Measurements from ENCODE around the gene ARHGEF37.
"Not testable (repeated sequence)": the region's sequence is repeated elsewhere in the genome, so short reads cannot be mapped to it uniquely, and the experiment has no call there.

The ARHGEF37 gene

DNA sequence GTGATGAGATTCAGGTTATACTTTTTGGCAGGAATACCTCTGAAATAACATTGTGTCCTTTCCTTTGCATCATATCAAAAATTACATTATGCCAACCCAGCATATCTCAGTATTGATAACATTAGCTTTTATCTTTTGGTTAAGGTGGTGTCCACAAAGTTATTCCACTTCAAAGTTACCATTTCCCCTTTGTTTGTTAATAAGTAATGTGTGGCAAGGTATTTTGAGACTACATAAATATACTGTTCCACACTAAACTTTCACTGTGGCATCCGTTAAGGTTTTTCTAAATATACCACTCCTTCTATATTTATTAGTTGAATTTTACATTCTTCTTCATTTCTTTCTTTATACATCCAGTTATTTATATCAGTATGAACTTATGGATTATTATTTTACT lies 14.1 kb upstream of the ARHGEF37 start:
- DNase-seq (ENCODE audit: low spot score): no peak

- no peak for DNase-seq (ENCODE audit: low spot score)
These were observed 9.1 kb upstream of the ARHGEF37 start for GRCh38 chr5:149572170-149572569.

- no peak for DNase-seq (ENCODE audit: low spot score)
These were observed 8.6 kb upstream of the ARHGEF37 start for GRCh38 chr5:149572576-149573231.

DNA sequence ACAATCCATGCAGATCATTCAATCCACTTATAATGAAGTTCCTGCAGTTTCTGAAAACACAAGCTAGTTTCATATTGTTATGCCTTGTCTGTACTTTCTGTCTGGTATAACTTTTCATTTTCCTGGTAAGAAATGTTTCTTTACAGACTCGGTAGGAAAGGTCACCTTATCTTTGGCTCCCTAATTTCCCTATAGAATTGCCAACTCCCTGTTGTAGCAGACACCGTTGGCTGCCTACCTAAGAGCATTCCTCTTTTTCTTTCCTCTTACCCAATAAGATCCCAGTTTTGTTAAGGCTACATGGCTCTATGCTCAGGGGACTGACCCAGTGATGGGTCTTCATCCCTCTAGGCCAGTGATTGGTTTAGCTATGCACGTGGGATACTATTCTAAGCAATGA lies 6.2 kb upstream of the ARHGEF37 start:
- DNase-seq (ENCODE audit: low spot score): no peak

GRCh38 chr5:149576021-149576420 lies 5.3 kb upstream of the ARHGEF37 start:
- no peak for DNase-seq (ENCODE audit: low spot score)

DNA sequence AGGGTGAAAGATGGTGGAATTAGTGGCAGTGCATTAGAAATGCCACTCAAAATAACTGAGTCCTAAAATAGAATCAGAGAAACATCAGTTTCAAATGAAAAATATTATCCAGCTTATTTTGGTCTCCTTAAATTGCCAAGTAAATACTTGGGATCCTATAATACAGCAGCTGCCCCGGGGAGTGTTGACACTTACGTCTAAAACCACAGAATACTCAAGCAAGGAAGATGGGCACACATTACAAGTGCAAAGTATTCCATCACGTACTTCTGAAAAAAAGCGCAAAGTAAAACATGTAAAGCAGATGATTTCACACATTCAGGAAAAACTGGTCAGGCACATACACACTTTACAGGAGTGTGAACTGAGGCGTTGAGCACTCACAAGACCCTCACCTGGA lies 2.4 kb upstream of the ARHGEF37 start:
- DNase-seq (ENCODE audit: low spot score): no peak

- no peak for DNase-seq (ENCODE audit: low spot score)
These were observed 498 bp upstream of the ARHGEF37 start for GRCh38 chr5:149580808-149581191.

DNA sequence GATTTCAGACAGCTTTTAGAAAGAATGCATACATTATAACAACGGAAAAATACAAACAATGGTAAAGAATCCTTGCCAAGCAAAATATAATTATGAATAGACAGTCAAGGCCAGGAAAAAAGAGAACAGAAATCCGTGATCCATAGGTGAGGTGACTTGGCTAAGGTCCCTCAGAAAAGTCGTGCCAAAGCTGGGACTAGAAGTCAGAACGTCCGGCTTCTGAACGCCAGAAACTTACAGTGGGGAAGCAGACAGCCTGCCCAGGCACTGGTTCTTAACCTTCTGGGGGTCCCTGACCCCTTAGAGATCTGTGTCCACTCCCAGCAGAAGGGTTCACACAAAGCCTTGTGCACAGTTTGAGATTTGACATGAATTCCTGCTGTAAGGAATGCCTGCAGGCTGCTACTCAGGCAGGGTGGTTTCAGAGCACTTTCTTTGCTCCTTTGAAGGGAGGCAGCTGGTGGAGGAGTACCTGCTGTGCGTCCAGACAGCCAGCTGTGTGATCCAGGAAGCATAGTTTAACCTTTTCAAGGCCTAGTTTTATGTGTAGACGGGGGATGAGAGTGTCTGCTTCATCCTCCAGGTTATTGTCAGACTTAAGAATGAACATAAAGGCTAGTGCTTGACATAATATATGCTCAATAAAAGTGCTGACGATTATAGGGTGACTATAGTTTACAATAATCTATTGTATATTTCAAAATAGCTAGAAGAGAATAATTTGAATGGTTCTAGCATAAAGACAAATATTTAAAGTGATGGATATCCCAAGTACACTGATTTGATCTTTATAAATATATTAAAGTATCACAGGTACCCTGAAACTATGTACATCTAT lies 852 bp downstream of the ARHGEF37 start:
- DNase-seq (ENCODE audit: low spot score): no peak

- DNase-seq (ENCODE audit: low spot score): no peak
These were observed 2.1 kb downstream of the ARHGEF37 start for GRCh38 chr5:149583394-149583793.

GRCh38 chr5:149584121-149584520 lies 2.8 kb downstream of the ARHGEF37 start:
- no peak for DNase-seq (ENCODE audit: low spot score)

DNA sequence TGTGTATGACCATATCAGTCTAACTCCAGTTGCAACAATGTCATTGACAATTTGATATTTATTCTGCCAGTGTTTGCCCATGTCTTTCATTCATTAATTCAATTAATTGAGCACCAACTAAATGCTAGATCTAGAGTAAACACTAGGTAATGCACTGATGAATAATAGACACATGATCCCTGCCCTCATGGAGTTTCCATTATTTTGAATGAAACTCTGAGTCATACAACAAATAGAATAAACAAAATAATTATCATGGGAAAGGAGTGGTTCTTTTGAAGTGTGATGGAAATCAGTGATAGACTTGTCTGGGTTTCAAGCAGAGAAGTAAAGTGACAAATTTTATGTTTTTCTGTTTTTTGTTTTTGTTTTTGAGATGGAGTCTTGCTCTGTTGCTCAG lies 4.6 kb downstream of the ARHGEF37 start:
- DNase-seq (ENCODE audit: low spot score): no peak

- no peak for DNase-seq (ENCODE audit: low spot score)
These were observed 5.5 kb downstream of the ARHGEF37 start for GRCh38 chr5:149586708-149587318.

DNA sequence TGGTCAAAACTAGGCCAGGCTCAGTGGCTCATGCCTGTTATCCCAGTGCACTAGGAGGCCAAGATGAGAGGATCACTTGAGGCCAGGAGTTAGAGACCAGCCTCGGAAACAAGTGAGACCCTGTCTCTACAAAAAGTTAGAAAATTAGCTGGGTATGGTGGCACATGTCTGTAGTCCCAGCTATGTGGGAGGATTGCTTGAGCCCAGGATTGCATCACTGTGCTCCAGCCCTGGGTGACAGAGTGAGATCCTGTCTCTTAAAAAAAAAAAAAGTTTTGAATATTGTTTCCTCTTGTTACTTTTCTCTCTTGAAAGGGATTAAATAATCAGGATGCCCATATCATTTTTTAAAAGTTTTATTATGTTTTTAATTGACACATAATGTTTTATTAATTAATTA lies 7.6 kb downstream of the ARHGEF37 start:
- no peak for DNase-seq (ENCODE audit: low spot score)

- no peak for DNase-seq (ENCODE audit: low spot score)
These were observed 12.1 kb downstream of the ARHGEF37 start for GRCh38 chr5:149593370-149593769.

- DNase-seq (ENCODE audit: low spot score): no peak
These were observed 13.1 kb downstream of the ARHGEF37 start for GRCh38 chr5:149594206-149594895.

GRCh38 chr5:149595105-149595504 lies 13.8 kb downstream of the ARHGEF37 start:
- not testable (repeated sequence) for DNase-seq (ENCODE audit: low spot score)

- no peak for DNase-seq (ENCODE audit: low spot score)
These were observed 15.4 kb downstream of the ARHGEF37 start for GRCh38 chr5:149596712-149597111.

DNA sequence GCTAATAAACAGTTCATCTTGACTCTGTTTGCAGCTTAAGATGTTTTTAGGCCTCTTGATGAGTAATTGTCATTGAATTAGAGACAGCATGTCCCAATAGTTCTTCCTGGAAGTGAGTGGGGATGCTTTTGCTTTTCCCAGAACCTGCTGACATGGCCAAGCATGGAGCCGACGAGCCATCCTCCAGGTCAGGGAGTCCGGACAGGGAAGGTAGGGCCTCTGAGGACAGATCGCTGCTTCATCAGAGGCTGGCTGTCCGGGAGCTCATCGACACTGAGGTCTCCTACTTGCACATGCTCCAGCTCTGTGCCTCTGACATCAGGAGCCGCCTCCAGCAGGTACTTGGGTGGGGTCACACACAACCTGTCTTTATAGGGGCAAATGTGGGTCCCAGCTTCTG lies 16.3 kb downstream of the ARHGEF37 start:
- no peak for DNase-seq (ENCODE audit: low spot score)

GRCh38 chr5:149598234-149598633 lies 16.9 kb downstream of the ARHGEF37 start:
- not testable (repeated sequence) for DNase-seq (ENCODE audit: low spot score)

DNA sequence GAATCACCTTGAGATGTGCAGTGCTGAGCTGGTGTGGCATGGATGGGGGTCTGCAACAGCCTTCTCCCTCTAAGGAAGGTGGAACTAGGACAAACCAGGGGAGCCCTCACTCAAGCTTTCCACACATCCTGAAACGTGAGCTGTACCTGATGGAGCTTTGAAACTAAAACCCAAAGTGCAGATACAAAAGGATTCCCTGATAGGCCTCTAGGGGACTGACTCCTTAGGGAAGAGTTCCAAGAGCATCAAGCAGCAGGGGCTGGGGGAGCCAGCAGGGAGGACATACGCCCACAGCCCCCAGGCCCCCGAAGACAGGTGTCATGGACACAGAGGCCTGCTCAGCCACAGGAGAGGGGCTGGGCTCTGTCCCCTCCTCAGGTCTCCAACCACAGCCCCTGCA lies 17.7 kb downstream of the ARHGEF37 start:
- DNase-seq (ENCODE audit: low spot score): no peak

DNA sequence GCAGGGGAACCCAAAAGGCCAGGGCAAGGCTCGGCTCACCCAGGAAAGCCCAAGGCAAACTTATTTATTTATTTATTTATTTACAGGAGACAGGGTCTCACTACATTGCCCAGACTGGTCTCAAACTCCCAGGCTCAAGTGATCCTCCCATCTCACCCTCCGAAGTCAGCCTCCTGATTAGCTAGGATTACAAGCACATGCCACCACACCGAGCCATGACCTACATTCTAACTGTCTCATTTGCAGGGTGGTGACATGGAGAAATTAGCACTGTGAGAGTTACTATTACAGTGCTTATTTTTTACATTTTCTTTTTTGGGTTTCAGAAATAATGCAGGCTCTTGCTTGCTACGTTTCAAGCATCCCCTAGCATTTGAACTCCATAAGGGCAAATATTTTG lies 18.1 kb downstream of the ARHGEF37 start:
- no peak for DNase-seq (ENCODE audit: low spot score)

DNA sequence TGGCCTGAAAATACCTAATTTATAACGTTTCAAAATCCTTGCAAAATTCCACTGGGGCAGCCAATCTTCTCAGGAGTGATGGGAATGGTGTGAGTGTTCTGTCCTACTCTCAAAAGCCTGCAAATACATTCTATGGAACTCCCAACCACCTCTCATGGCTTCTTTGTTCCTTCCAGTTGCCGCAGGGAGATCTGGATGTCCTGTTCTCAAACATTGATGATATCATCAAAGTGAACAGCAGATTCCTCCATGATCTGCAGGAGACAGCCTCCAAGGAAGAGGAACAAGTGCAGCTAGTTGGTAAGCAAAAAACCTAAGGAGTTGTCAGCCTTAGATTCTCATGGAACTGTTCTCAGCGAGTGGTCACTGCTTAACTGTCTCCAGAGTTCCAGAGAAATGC lies 19.6 kb downstream of the ARHGEF37 start:
- DNase-seq (ENCODE audit: low spot score): no peak

DNA sequence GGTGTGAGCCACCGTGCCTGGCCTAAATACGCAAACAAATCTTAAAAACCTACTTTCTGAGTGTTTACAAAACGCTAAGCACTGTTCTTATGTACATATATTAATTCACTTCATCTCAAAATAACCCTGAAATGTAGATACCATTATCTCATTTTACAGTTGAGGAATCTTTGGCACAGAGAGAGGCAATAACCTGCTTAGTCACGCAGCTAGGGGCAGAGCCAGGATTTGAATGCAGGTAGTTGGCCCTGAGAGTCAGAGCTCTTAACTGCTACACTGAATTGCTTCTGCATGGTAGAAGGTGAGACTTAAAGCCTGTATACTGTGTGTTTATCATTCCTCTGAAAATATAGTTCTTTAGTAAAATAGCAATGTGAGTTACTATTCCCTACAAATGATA lies 21.9 kb downstream of the ARHGEF37 start:
- DNase-seq (ENCODE audit: low spot score): no peak

Measured in HuH-7.5 (cell line).